Measurements from ENCODE around the gene LRP2.

- TF ChIP-seq YY1 (IDR thresholded peaks at IDR 0.05; ENCODE audit: low read depth) (no peak), CTCF (IDR thresholded peaks at IDR 0.05) (no peak), SIN3A (IDR thresholded peaks at IDR 0.05; ENCODE audit: borderline replicate concordance, low read depth, low read length) (no peak), RCOR1 (IDR thresholded peaks at IDR 0.05; ENCODE audit: low read length) (no peak), POLR2AphosphoS5 (IDR thresholded peaks at IDR 0.05; ENCODE audit: low read depth, low read length) (no peak)
Measured at GRCh38 chr2:169406891-169407290, 44.6 kb upstream of the LRP2 start.
